Right ventricle myocardium inferior (tissue), 1 donor: ENCODE data around the gene CARD14. TPM values are rescaled to one million over a fixed set of nuclear protein-coding genes. Genes with fewer than 3 reads are reported as not detected.

ENCODE experiments used
- total RNA-seq: library from RNA; stranded (reverse); fragmentation: NEBNext Ultra II Directional; extraction: Animal tissue kit (Norgen Biotek cat#: 25700); gene quantifications from one replicate; pipeline ENCODE4 v1.2.1, GENCODE V29; 2021
- donor health status: DM: no; HTN: yes; CAD: no; lungs with severe emphysema.

The CARD14 gene
- total RNA-seq, 1 donor from 2014 or later, result not detected

Other genes with a start within 250 kb of the CARD14 start
- 16.3 TPM for gene TBC1D16, start 134.2 kb upstream of the CARD14 start, total RNA-seq
- 5.4 TPM for gene CCDC40, start 133.4 kb upstream of the CARD14 start, total RNA-seq
- gene GAA, start 68.4 kb upstream of the CARD14 start, total RNA-seq, result 46.0 TPM
- 31.3 TPM for gene EIF4A3, start 22.9 kb upstream of the CARD14 start, total RNA-seq
- gene SGSH, start 50.3 kb downstream of the CARD14 start, total RNA-seq, result 12.4 TPM
- gene SLC26A11, start 50.4 kb downstream of the CARD14 start, total RNA-seq, result 3.9 TPM
- gene RNF213, start 90.8 kb downstream of the CARD14 start, total RNA-seq, result 28.6 TPM
- 10.7 TPM for gene ENDOV, start 245.1 kb downstream of the CARD14 start, total RNA-seq